GM18511 (cell line): Measurements from ENCODE around the gene VCPKMT.
"Not testable (repeated sequence)": the region's sequence is repeated elsewhere in the genome, so short reads cannot be mapped to it uniquely, and the experiment has no call there.

Source experiments
- ATAC-seq: cut with Tn5 transposase; IDR thresholded peaks from one replicate; pipeline ENCODE4 v1.9.1; 2021; ENCODE audit warnings: mild to moderate bottlenecking, moderate library complexity; ENCODE audit not compliant: unreplicated experiment

Gene VCPKMT

GRCh38 chr14:50093496-50093895 is 22.9 kb downstream of the VCPKMT start:
- no peak for ATAC-seq

GRCh38 chr14:50092006-50092555 is 24.3 kb downstream of the VCPKMT start:
- ATAC-seq = no peak

GRCh38 chr14:50091240-50091913 is 25.0 kb downstream of the VCPKMT start:
- no peak for ATAC-seq

GRCh38 chr14:50089208-50089607 is 27.2 kb downstream of the VCPKMT start:
- ATAC-seq = no peak

GRCh38 chr14:50088731-50089130 is 27.6 kb downstream of the VCPKMT start:
- ATAC-seq = no peak

GRCh38 chr14:50088117-50088515 is 28.3 kb downstream of the VCPKMT start:
- ATAC-seq = no peak

- no peak for ATAC-seq
Observed at GRCh38 chr14:50087341-50088116, 28.8 kb downstream of the VCPKMT start.

- ATAC-seq = no peak
Observed at GRCh38 chr14:50086321-50086711, 30.1 kb downstream of the VCPKMT start.

GRCh38 chr14:50085570-50086320 is 30.6 kb downstream of the VCPKMT start:
- ATAC-seq = peak; percentile 61

- no peak for ATAC-seq
Observed at GRCh38 chr14:50084666-50085065, 31.7 kb downstream of the VCPKMT start.

- ATAC-seq = peak; percentile 46
Observed at GRCh38 chr14:50083467-50084337, 32.7 kb downstream of the VCPKMT start.

GRCh38 chr14:50082784-50083466 is 33.4 kb downstream of the VCPKMT start:
- ATAC-seq = peak; percentile 70

- ATAC-seq = no peak
Observed at GRCh38 chr14:50082308-50082742, 34.0 kb downstream of the VCPKMT start.

GRCh38 chr14:50079103-50079502 is 37.3 kb downstream of the VCPKMT start:
- not testable (repeated sequence) for ATAC-seq

- not testable (repeated sequence) for ATAC-seq
Observed at GRCh38 chr14:50073663-50074062, 42.7 kb downstream of the VCPKMT start.

- no peak for ATAC-seq
Observed at GRCh38 chr14:50072395-50072794, 44.0 kb downstream of the VCPKMT start.

- ATAC-seq = no peak
Observed at GRCh38 chr14:50070840-50071548, 45.4 kb downstream of the VCPKMT start.

GRCh38 chr14:50070230-50070629 is 46.1 kb downstream of the VCPKMT start:
- no peak for ATAC-seq

- no peak for ATAC-seq
Observed at GRCh38 chr14:50069325-50069724, 47.0 kb downstream of the VCPKMT start.
